CD14-positive monocyte (primary cell): ENCODE data around the gene FTL. TPM values are rescaled to one million over a fixed set of nuclear protein-coding genes. Genes with fewer than 3 reads are reported as not detected.

Experiments
- DNase-seq, 3 donors: peaks; one replicate each; pipeline ENCODE4 v3.0.0-alpha.2; 2011 to 2022
- H2AFZ ChIP-seq: 2 replicates; pipeline ENCODE4 v1.6.0; 2012; ENCODE audit warnings: mild to moderate bottlenecking, low read depth, low read length, inconsistent platforms; ENCODE audit not compliant: insufficient read depth, poor library complexity, severe bottlenecking
- H3K27ac ChIP-seq, 2 donors: 1 replicate in 1 of 2; 2 replicates in 1 of 2; pipeline ENCODE4 v1.5.1; 2012 to 2013; ENCODE audit warnings: low read length in 2 of 2, control low read depth in 1 of 2, inconsistent platforms in 1 of 2, low read depth in 1 of 2, mild to moderate bottlenecking in 1 of 2
- H3K27me3 ChIP-seq, 2 donors: one replicate each; pipeline versions ENCODE4 v1.6.0 to v1.6.1; 2011 to 2013; ENCODE audit warnings: low read length in 2 of 2; ENCODE audit not compliant: control insufficient read depth in 2 of 2, insufficient read depth in 2 of 2
- H3K36me3 ChIP-seq, 2 donors: replicated peaks in 1 of 2; 1 replicate in 1 of 2; 2 replicates in 1 of 2; pipeline versions ENCODE4 v1.5.1 to v1.6.1; 2012 to 2013; ENCODE audit warnings: low read length in 2 of 2, control low read depth in 1 of 2, inconsistent platforms in 1 of 2, mild to moderate bottlenecking in 1 of 2; ENCODE audit not compliant: insufficient read depth in 2 of 2, control insufficient read depth in 1 of 2
- H3K4me1 ChIP-seq, 2 donors: 1 replicate in 1 of 2; 2 replicates in 1 of 2; pipeline versions ENCODE4 v1.5.1 to v1.6.1; 2012 to 2013; ENCODE audit warnings: low read length in 2 of 2, control low read depth in 1 of 2, inconsistent platforms in 1 of 2, mild to moderate bottlenecking in 1 of 2, moderate library complexity in 1 of 2; ENCODE audit not compliant: insufficient read depth in 2 of 2, control insufficient read depth in 1 of 2
- H3K4me2 ChIP-seq: replicated peaks from 2 replicates; pipeline ENCODE3; 2012; ENCODE audit warnings: low read length, moderate library complexity, mild to moderate bottlenecking; ENCODE audit not compliant: poor library complexity, severe bottlenecking; ENCODE audit errors: extremely low read depth
- H3K4me3 ChIP-seq, 3 experiments: fragments of 200-600 bp in 1 of 3; sonication (generic) in 1 of 3; replicated peaks in 1 of 3; 1 replicate in 2 of 3; 2 replicates in 1 of 3; pipeline ENCODE4 v1.5.1; 2011 to 2013; ENCODE audit warnings: low read length in 3 of 3, mild to moderate bottlenecking in 3 of 3, control low read depth in 2 of 3, low read depth in 2 of 3, inconsistent platforms in 1 of 3, moderate library complexity in 1 of 3
- H3K79me2 ChIP-seq: 2 replicates; pipeline ENCODE4 v1.6.0; 2012; ENCODE audit warnings: mild to moderate bottlenecking, control low read depth, inconsistent platforms, low read length, moderate library complexity; ENCODE audit not compliant: insufficient read depth
- H3K9ac ChIP-seq: 2 replicates; pipeline ENCODE4 v1.6.0; 2017; ENCODE audit warnings: low read length, mild to moderate bottlenecking; ENCODE audit not compliant: insufficient read depth, poor library complexity, severe bottlenecking
- H3K9me3 ChIP-seq, 2 donors: replicated peaks in 1 of 2; 1 replicate in 1 of 2; 2 replicates in 1 of 2; pipeline versions ENCODE4 v1.5.1 to v1.6.1; 2012 to 2013; ENCODE audit warnings: low read length in 2 of 2, control low read depth in 1 of 2; ENCODE audit not compliant: control insufficient read depth in 1 of 2, insufficient read depth in 1 of 2
- H4K20me1 ChIP-seq: 2 replicates; pipeline ENCODE4 v1.6.0; 2012; ENCODE audit warnings: mild to moderate bottlenecking, low read length, control low read depth, moderate library complexity; ENCODE audit not compliant: insufficient read depth
- H3K27ac Mint-ChIP-seq, 7 donors: one replicate each; pipeline ENCODE4 v1.8.0; 2020; ENCODE audit warnings: mild to moderate bottlenecking in 7 of 7, mixed read lengths in 7 of 7, moderate library complexity in 6 of 7, inconsistent platforms in 2 of 7
- H3K27me3 Mint-ChIP-seq, 3 donors: one replicate each; pipeline ENCODE4 v1.8.0; 2021 to 2022; ENCODE audit warnings: low read depth in 3 of 3, mild to moderate bottlenecking in 3 of 3, mixed read lengths in 3 of 3, moderate library complexity in 3 of 3, inconsistent platforms in 1 of 3
- H3K36me3 Mint-ChIP-seq, 2 donors: one replicate each; pipeline ENCODE4 v1.8.0; 2020; ENCODE audit warnings: mixed read lengths in 2 of 2, inconsistent platforms in 1 of 2, mild to moderate bottlenecking in 1 of 2
- H3K4me1 Mint-ChIP-seq: one replicate; pipeline ENCODE4 v1.8.0; 2020; ENCODE audit warnings: mild to moderate bottlenecking, mixed read lengths
- H3K4me3 Mint-ChIP-seq, 2 donors: one replicate each; pipeline ENCODE4 v1.8.0; 2020; ENCODE audit warnings: mild to moderate bottlenecking in 2 of 2, mixed read lengths in 2 of 2, moderate library complexity in 1 of 2
- H3K9me3 Mint-ChIP-seq, 7 donors: one replicate each; pipeline ENCODE4 v1.8.0; 2020 to 2022; ENCODE audit warnings: mixed read lengths in 7 of 7, mild to moderate bottlenecking in 6 of 7, moderate library complexity in 6 of 7, inconsistent platforms in 2 of 7
- CTCF ChIP-seq: fragments of 200-600 bp; IDR thresholded peaks from one replicate; pipeline ENCODE4 v1.8.0; 2022; ENCODE audit warnings: antibody characterized with exemption, mild to moderate bottlenecking
- WGBS: methylation state at CpG from one replicate; pipeline ENCODE4 v1.1.5; 2013; ENCODE audit warnings: missing lambda C conversion rate; ENCODE audit not compliant: insufficient coverage; 5-methylcytosine and 5-hydroxymethylcytosine counted together
- intact Hi-C, 2 donors: fragments of 100-400 bp; cut with micrococcal nuclease; formaldehyde crosslinking; loops; one replicate each; pipeline versions ENCODE4 v1.15.0 to v1.15.1; 2023
- polyA plus RNA-seq, 3 donors: library from polyadenylated mRNA; depleted of rRNA in 1 of 3; unstranded in 2 of 3; stranded (reverse) in 1 of 3; fragments of 300-500 nt in 2 of 3; fragments of >200 nt in 1 of 3; fragmentation: Illumina TruSeq in 2 of 3; gene quantifications; 1 replicate in 2 of 3; 2 replicates in 1 of 3; pipeline ENCODE4 v1.2.3, GENCODE V29; 2012 to 2021

FTL gene
- polyA plus RNA-seq, 3 donors: 4,468 to 26,681 (median 23,650) TPM

GRCh38 chr19:48922548-48923490 is 42.3 kb upstream of the FTL start:
- peaks cover 7% of the 10 kb centered on the region for H3K4me1 Mint-ChIP-seq
- no peak overlapping the region for H3K4me3 Mint-ChIP-seq

More at GRCh38 chr19:48922548-48923490, 42.3 kb upstream of the FTL start:
- Histone ChIP-seq H3K4me3 (no peak overlapping the region), H3K27me3 (no peaks in the 10 kb centered on the region), H3K36me3 (peaks cover 43% of the 10 kb centered on the region in 2 donors), H2AFZ (no peak overlapping the region), H4K20me1 (no peaks in the 10 kb centered on the region), H3K79me2 (no peaks in the 10 kb centered on the region), H3K9me3 (no peaks in the 10 kb centered on the region), H3K4me2 (no peak overlapping the region), H3K4me1 (peaks cover 0 to 3% of the 10 kb centered on the region in 2 donors), H3K27ac (no peak overlapping the region), H3K9ac (no peak overlapping the region)
- Mint-ChIP-seq H3K27me3 (peaks cover 2 to 16% (median 5%) of the 10 kb centered on the region in 3 donors), H3K9me3 (no peaks in the 10 kb centered on the region), H3K36me3 (peaks cover 35 to 49% of the 10 kb centered on the region in 2 donors), H3K27ac (no peak overlapping the region)
- intact Hi-C loops: no loop called here
- no peak for TF ChIP-seq CTCF
- no peak for DNase-seq
- WGBS: 99% methylated on average over 13 of the region's 18 CpGs
